OCI-LY3 (cell line): ENCODE measurements around the gene RETREG1.
"Not testable (repeated sequence)": the region's sequence is repeated elsewhere in the genome, so short reads cannot be mapped to it uniquely, and the experiment has no call there.

Source experiments
- H2AFZ ChIP-seq: fragments of 200-600, 300-600 bp; shearing (Covaris generic); 2 replicates; pipeline ENCODE4 v1.6.0; 2014; ENCODE audit warnings: antibody characterized with exemption, low read depth, low read length
- H3K27ac ChIP-seq: fragments of 200-600, 300-600 bp; sonication (generic); 2 replicates; pipeline ENCODE4 v1.5.1; 2014; ENCODE audit warnings: mild to moderate bottlenecking, low read length, moderate library complexity, mixed read lengths
- H3K27me3 ChIP-seq: fragments of 200-600, 300-600 bp; sonication (generic); 2 replicates; pipeline ENCODE4 v1.6.1; 2014; ENCODE audit warnings: low read depth, low read length, mixed read lengths
- H3K36me3 ChIP-seq: fragments of 200-600, 300-600 bp; sonication (generic); replicated peaks from 2 replicates; pipeline ENCODE3; 2014; ENCODE audit warnings: low read depth, low read length, mixed read lengths
- H3K4me1 ChIP-seq: fragments of 300-600, 200-600 bp; sonication (generic); 2 replicates; pipeline ENCODE4 v1.6.1; 2014; ENCODE audit warnings: low read length, mixed read lengths
- H3K4me2 ChIP-seq: fragments of 200-600, 300-600 bp; sonication (generic); 2 replicates; pipeline ENCODE4 v1.6.1; 2014; ENCODE audit warnings: low read length, mixed read lengths
- H3K4me3 ChIP-seq: fragments of 300-600, 200-600 bp; sonication (generic); 2 replicates; pipeline ENCODE4 v1.5.1; 2014; ENCODE audit warnings: antibody characterized with exemption, mild to moderate bottlenecking, low read length, moderate library complexity
- H3K79me2 ChIP-seq: fragments of 300-600, 200-600 bp; shearing (Covaris generic); 2 replicates; pipeline ENCODE4 v1.6.1; 2014; ENCODE audit warnings: mild to moderate bottlenecking, low read length, mixed read lengths
- H3K9ac ChIP-seq: fragments of 300-600, 200-600 bp; shearing (Covaris generic); 2 replicates; pipeline ENCODE4 v1.6.0; 2014; ENCODE audit warnings: mild to moderate bottlenecking, low read length, moderate library complexity
- H3K9me3 ChIP-seq: fragments of 200-600, 300-600 bp; shearing (Covaris generic); 2 replicates; pipeline ENCODE4 v1.6.1; 2014; ENCODE audit warnings: low read length, mixed read lengths; ENCODE audit not compliant: insufficient read depth
- H4K20me1 ChIP-seq: fragments of 200-600, 300-600 bp; sonication (generic); 2 replicates; pipeline ENCODE4 v1.6.1; 2016; ENCODE audit warnings: low read length, mixed read lengths; ENCODE audit not compliant: insufficient read depth
- CTCF ChIP-seq: fragments of 200-600, 300-600 bp; sonication (generic); IDR thresholded peaks from 2 replicates; pipeline ENCODE4 v1.5.1; 2014; ENCODE audit warnings: antibody characterized with exemption, low read length, low read depth
- EZH2phosphoT487 ChIP-seq: fragments of 200-600 bp; shearing (Covaris generic); IDR thresholded peaks from 2 replicates; pipeline ENCODE4 v1.6.1; 2018; ENCODE audit warnings: antibody characterized with exemption, mixed run types, low read depth

The RETREG1 gene

GRCh38 chr5:16546732-16547131 is 70.1 kb downstream of the RETREG1 start:
- no peak overlapping the region for H2AFZ ChIP-seq
- no peaks in the 10 kb centered on the region for H3K9me3 ChIP-seq
- no peaks in the 10 kb centered on the region for H3K79me2 ChIP-seq
- H4K20me1 ChIP-seq = no peaks in the 10 kb centered on the region
- no peaks in the 10 kb centered on the region for H3K27me3 ChIP-seq
- peaks cover 9% of the 10 kb centered on the region; the same call in 1 of the 2 replicates for H3K4me1 ChIP-seq
- no peak overlapping the region for H3K9ac ChIP-seq
- no peak overlapping the region for H3K4me2 ChIP-seq
- H3K36me3 ChIP-seq = no peaks in the 10 kb centered on the region
- no peak for TF ChIP-seq CTCF
- TF ChIP-seq EZH2phosphoT487 = no peak
- no peak overlapping the region for H3K4me3 ChIP-seq
- no peak overlapping the region for H3K27ac ChIP-seq

DNA sequence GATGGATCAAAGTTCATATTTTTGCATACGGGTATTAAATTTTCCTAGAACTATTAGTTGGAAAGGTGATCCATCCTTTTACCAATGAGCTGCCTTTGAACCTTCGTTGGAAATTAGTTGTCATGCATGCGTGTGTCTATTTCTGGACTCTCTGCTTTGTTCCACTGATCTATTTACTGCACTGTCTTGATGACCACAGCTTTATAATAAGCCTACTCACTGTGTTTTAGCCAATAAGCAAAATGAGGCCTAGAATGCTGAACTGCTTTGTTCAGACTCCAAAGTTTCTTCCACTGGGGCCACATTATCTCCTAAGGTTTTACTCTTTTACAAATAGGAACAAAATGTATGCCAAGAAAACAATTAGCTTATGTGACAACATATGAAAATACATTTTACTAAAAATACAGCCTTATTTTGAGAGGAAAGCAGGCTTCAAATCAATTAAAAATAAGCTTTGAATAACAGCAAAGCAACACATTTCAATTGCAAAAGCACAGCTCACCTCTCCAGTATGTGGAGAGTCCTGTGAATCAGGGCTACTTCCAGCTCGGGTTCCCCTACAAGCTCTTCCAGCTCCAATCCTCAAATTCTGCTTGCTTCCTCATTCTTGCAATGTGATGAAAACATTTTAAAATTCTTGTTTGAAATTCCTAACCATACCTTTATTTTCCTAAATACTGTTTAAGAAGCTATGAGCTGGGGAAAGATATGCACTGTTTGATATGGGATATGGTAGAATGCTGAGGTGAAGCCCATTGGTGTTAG is 72.0 kb downstream of the RETREG1 start:
- Histone ChIP-seq H3K4me2 (no peak overlapping the region), H2AFZ (no peak overlapping the region), H3K27ac (no peak overlapping the region), H3K27me3 (no peaks in the 10 kb centered on the region), H4K20me1 (no peaks in the 10 kb centered on the region), H3K9ac (no peak overlapping the region), H3K4me1 (peaks cover 4% of the 10 kb centered on the region; the same call in 1 of the 2 replicates), H3K36me3 (no peaks in the 10 kb centered on the region), H3K4me3 (no peak overlapping the region), H3K9me3 (no peaks in the 10 kb centered on the region), H3K79me2 (no peaks in the 10 kb centered on the region)
- TF ChIP-seq EZH2phosphoT487 (no peak), CTCF (no peak)

GRCh38 chr5:16543206-16543605 is 73.6 kb downstream of the RETREG1 start:
- not testable (repeated sequence) for H3K4me2 ChIP-seq, H3K79me2 ChIP-seq, H3K9ac ChIP-seq, H2AFZ ChIP-seq, H3K27me3 ChIP-seq, H3K27ac ChIP-seq, H3K4me3 ChIP-seq, H3K4me1 ChIP-seq, H3K9me3 ChIP-seq, H3K36me3 ChIP-seq, H4K20me1 ChIP-seq

- Histone ChIP-seq H3K4me1 (no peaks in the 10 kb centered on the region), H3K4me3 (no peak overlapping the region), H3K9ac (no peak overlapping the region), H2AFZ (no peak overlapping the region), H4K20me1 (no peaks in the 10 kb centered on the region), H3K79me2 (no peaks in the 10 kb centered on the region), H3K9me3 (no peaks in the 10 kb centered on the region), H3K27ac (no peak overlapping the region), H3K36me3 (no peaks in the 10 kb centered on the region), H3K4me2 (no peak overlapping the region), H3K27me3 (no peaks in the 10 kb centered on the region)
- TF ChIP-seq EZH2phosphoT487 (no peak), CTCF (no peak)
Measured at GRCh38 chr5:16542236-16542635, 74.6 kb downstream of the RETREG1 start.

- not testable (repeated sequence) for H2AFZ ChIP-seq, H3K36me3 ChIP-seq, H3K27ac ChIP-seq, H3K9ac ChIP-seq, H3K4me3 ChIP-seq, H3K4me1 ChIP-seq, H3K27me3 ChIP-seq, H4K20me1 ChIP-seq, H3K79me2 ChIP-seq, H3K4me2 ChIP-seq, H3K9me3 ChIP-seq
Measured at GRCh38 chr5:16541592-16541991, 75.2 kb downstream of the RETREG1 start.
